Glomerular endothelial cell (primary cell): ENCODE measurements around the gene DPF3. TPM values are rescaled to one million over a fixed set of nuclear protein-coding genes. Genes with fewer than 3 reads are reported as not detected.
"Not testable (repeated sequence)": the region's sequence is repeated elsewhere in the genome, so short reads cannot be mapped to it uniquely, and the experiment has no call there.

ENCODE experiments used
- DNase-seq: peaks from one replicate; pipeline ENCODE4 v3.0.0-alpha.2; 2011; ENCODE audit warnings: low read depth, low spot score; ENCODE audit errors: extremely low read depth
- total RNA-seq: library from RNA; depleted of rRNA; stranded (reverse); fragments of >200 nt; gene quantifications from 2 replicates; pipeline ENCODE4 v1.2.3, GENCODE V29; 2015

The DPF3 gene
- total RNA-seq, 1 donor from 2014 or later = 6.2 TPM

- DNase-seq = no peak
Observed at GRCh38 chr14:72881543-72881942, 12.4 kb downstream of the DPF3 start.

GRCh38 chr14:72880820-72881219 is 13.1 kb downstream of the DPF3 start:
- no peak for DNase-seq

- DNase-seq = no peak
Observed at GRCh38 chr14:72880164-72880563, 13.7 kb downstream of the DPF3 start.

GRCh38 chr14:72879431-72879830 is 14.5 kb downstream of the DPF3 start:
- no peak for DNase-seq

- DNase-seq = no peak
Observed at GRCh38 chr14:72878746-72879145, 15.2 kb downstream of the DPF3 start.

- no peak for DNase-seq
Observed at GRCh38 chr14:72876710-72877063, 17.2 kb downstream of the DPF3 start.

- no peak for DNase-seq
Observed at GRCh38 chr14:72876005-72876709, 17.7 kb downstream of the DPF3 start.

GRCh38 chr14:72870878-72871277 is 23.0 kb downstream of the DPF3 start:
- not testable (repeated sequence) for DNase-seq

GRCh38 chr14:72869407-72870329 is 24.2 kb downstream of the DPF3 start:
- no peak for DNase-seq

GRCh38 chr14:72868500-72868899 is 25.4 kb downstream of the DPF3 start:
- no peak for DNase-seq

- no peak for DNase-seq
Observed at GRCh38 chr14:72864712-72865365, 29.1 kb downstream of the DPF3 start.

- no peak for DNase-seq
Observed at GRCh38 chr14:72863216-72864006, 30.5 kb downstream of the DPF3 start.

GRCh38 chr14:72856530-72857266 is 37.2 kb downstream of the DPF3 start:
- DNase-seq = no peak

- DNase-seq = no peak
Observed at GRCh38 chr14:72855913-72856312, 38.0 kb downstream of the DPF3 start.

- no peak for DNase-seq
Observed at GRCh38 chr14:72852194-72852593, 41.7 kb downstream of the DPF3 start.

GRCh38 chr14:72851635-72852034 is 42.3 kb downstream of the DPF3 start:
- no peak for DNase-seq

- DNase-seq = no peak
Observed at GRCh38 chr14:72850360-72850759, 43.5 kb downstream of the DPF3 start.

- DNase-seq = no peak
Observed at GRCh38 chr14:72849222-72849621, 44.7 kb downstream of the DPF3 start.

GRCh38 chr14:72847721-72848120 is 46.2 kb downstream of the DPF3 start:
- DNase-seq = no peak

- DNase-seq = no peak
Observed at GRCh38 chr14:72845683-72846082, 48.2 kb downstream of the DPF3 start.
